DOHH2 (cell line): ENCODE results near the gene CLN5.

Experiments used
- H3F3A ChIP-seq: fragments of 200-600 bp; sonication (generic), shearing (Covaris generic); 2 replicates; pipeline ENCODE4 v1.6.0; 2016; ENCODE audit warnings: antibody characterized with exemption, mild to moderate bottlenecking; ENCODE audit not compliant: control insufficient read depth, insufficient read depth
- H3K27ac ChIP-seq: fragments of 200-600 bp; sonication (generic); 2 replicates; pipeline ENCODE4 v1.5.1; 2014; ENCODE audit warnings: low read depth, mild to moderate bottlenecking, low read length, moderate library complexity
- H3K27me3 ChIP-seq: fragments of 200-600 bp; sonication (generic); 2 replicates; pipeline ENCODE4 v1.6.1; 2014; ENCODE audit warnings: mild to moderate bottlenecking, low read length, mixed read lengths; ENCODE audit not compliant: control insufficient read depth
- H3K36me3 ChIP-seq: fragments of 200-600 bp; sonication (generic); 2 replicates; pipeline ENCODE4 v1.6.1; 2014; ENCODE audit warnings: mild to moderate bottlenecking, low read length, moderate library complexity, mixed read lengths; ENCODE audit not compliant: control insufficient read depth
- H3K4me1 ChIP-seq: fragments of 200-600 bp; sonication (generic); 2 replicates; pipeline ENCODE4 v1.6.1; 2014; ENCODE audit warnings: mild to moderate bottlenecking, low read length, mixed read lengths; ENCODE audit not compliant: control insufficient read depth
- H3K4me2 ChIP-seq: fragments of 200-600 bp; sonication (generic); 2 replicates; pipeline ENCODE4 v1.6.0; 2014; ENCODE audit warnings: mild to moderate bottlenecking, low read length, moderate library complexity
- H3K4me3 ChIP-seq: fragments of 200-600 bp; sonication (generic); 2 replicates; pipeline ENCODE4 v1.5.1; 2014; ENCODE audit warnings: mild to moderate bottlenecking, low read length, mixed read lengths
- H3K79me2 ChIP-seq: fragments of 200-600 bp; sonication (generic); 2 replicates; pipeline ENCODE4 v1.6.1; 2014; ENCODE audit warnings: mild to moderate bottlenecking, low read length, mixed read lengths; ENCODE audit not compliant: control insufficient read depth
- H3K9me2 ChIP-seq: fragments of 200-600 bp; sonication (generic); replicated peaks from 2 replicates; pipeline ENCODE4 v1.6.1; 2014; ENCODE audit warnings: mild to moderate bottlenecking, low read length, mixed read lengths; ENCODE audit not compliant: control insufficient read depth
- H3K9me3 ChIP-seq: fragments of 200-600 bp; sonication (generic); 2 replicates; pipeline ENCODE4 v1.6.1; 2014; ENCODE audit warnings: antibody characterized with exemption, low read length, mixed read lengths; ENCODE audit not compliant: control insufficient read depth, insufficient read depth
- H4K20me1 ChIP-seq: fragments of 200-600 bp; sonication (generic); 2 replicates; pipeline ENCODE4 v1.6.0; 2014; ENCODE audit warnings: low read depth, mild to moderate bottlenecking, antibody characterized with exemption, low read length, moderate library complexity; ENCODE audit not compliant: control insufficient read depth, insufficient read depth
- EZH2phosphoT487 ChIP-seq: fragments of 200-600 bp; sonication (generic); IDR thresholded peaks from 2 replicates; pipeline ENCODE4 v1.6.1; 2017; ENCODE audit warnings: borderline replicate concordance, mild to moderate bottlenecking, antibody characterized with exemption, low read length, moderate library complexity, mixed read lengths
- TF ChIP-seq, protein P1 (sequence below): fragments of 200-600 bp; sonication (generic); IDR thresholded peaks from one replicate; pipeline ENCODE4 v1.5.1; 2014; ENCODE audit warnings: antibody characterized with exemption, mild to moderate bottlenecking, low read depth, low read length; ENCODE audit not compliant: poor library complexity, severe bottlenecking

CLN5 gene

DNA sequence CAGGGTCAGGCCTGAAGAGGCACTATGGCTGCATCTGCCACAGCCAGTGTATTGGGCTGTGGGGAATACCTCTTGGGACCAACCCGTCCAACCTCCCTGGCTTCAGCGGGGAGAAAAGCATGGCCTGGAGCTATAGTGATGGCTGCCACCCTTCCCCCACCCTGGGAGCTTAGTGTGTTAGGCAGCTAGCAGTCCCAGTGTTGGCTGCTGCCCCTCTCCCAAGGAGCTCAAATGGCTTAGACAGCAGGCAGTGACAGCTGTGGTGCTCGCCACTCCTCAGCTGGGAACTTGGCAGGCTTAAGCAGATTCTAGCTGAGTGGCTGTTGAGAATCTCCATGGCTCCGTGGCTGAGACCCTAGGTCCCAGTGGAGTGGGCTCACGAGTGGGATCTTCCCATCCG is 23.8 kb upstream of the CLN5 start:
- Histone ChIP-seq H3F3A (no peaks in the 10 kb centered on the region), H3K36me3 (no peaks in the 10 kb centered on the region), H3K79me2 (no peaks in the 10 kb centered on the region), H3K4me3 (no peak overlapping the region), H3K27ac (no peak overlapping the region), H4K20me1 (no peaks in the 10 kb centered on the region), H3K9me3 (no peaks in the 10 kb centered on the region), H3K4me1 (no peaks in the 10 kb centered on the region), H3K9me2 (no peaks in the 10 kb centered on the region), H3K4me2 (no peak overlapping the region), H3K27me3 (peaks cover 9% of the 10 kb centered on the region)
- TF ChIP-seq EZH2phosphoT487: no peak
- TF ChIP-seq, protein P1, sequence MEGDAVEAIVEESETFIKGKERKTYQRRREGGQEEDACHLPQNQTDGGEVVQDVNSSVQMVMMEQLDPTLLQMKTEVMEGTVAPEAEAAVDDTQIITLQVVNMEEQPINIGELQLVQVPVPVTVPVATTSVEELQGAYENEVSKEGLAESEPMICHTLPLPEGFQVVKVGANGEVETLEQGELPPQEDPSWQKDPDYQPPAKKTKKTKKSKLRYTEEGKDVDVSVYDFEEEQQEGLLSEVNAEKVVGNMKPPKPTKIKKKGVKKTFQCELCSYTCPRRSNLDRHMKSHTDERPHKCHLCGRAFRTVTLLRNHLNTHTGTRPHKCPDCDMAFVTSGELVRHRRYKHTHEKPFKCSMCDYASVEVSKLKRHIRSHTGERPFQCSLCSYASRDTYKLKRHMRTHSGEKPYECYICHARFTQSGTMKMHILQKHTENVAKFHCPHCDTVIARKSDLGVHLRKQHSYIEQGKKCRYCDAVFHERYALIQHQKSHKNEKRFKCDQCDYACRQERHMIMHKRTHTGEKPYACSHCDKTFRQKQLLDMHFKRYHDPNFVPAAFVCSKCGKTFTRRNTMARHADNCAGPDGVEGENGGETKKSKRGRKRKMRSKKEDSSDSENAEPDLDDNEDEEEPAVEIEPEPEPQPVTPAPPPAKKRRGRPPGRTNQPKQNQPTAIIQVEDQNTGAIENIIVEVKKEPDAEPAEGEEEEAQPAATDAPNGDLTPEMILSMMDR: no peak

DNA sequence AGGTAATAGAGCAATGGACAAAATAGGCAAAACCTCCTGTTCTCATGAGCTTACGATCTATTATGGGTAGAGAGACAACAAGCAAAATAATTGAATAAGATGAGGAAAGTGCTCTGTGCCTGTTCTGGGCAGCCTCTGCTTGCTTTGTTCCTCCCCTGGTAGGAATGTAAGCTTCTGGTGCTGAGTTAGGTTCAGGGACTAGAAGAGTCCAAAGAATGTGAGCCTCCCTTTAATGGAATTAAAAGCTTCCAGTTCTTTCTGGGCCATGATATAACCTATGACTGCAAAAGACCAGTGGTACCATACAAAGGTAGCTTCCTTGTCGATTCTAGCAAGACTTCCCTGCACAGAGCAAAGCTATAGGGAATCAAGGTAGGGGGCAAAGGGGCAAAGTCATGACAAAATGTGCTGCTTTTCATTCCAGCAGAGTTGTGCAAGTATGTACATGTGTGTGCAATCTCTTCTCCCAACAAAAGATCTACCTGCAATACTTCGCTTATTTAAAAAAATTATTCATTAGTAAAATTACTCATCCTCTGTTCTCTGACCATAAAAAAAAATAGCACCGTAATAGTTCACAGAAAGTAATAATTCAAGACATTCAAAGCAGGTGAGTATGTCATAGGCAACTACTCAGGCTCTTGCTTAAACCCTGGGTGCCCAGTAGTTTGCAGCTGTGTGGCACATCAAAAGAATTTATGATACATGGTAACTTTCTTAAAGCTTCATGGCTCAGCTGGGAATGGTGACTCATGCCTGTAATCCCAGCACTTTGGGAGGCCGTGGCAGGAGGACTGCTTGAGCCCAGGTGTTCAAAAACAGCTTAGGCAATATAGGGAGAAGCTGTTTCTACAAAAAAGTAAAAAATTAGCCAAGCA is 22.2 kb upstream of the CLN5 start:
- TF ChIP-seq, protein P1: no peak
- TF ChIP-seq EZH2phosphoT487: no peak
- Histone ChIP-seq H3K27me3 (peaks cover 16% of the 10 kb centered on the region), H4K20me1 (no peaks in the 10 kb centered on the region), H3K36me3 (no peaks in the 10 kb centered on the region), H3K9me2 (no peaks in the 10 kb centered on the region), H3K9me3 (no peaks in the 10 kb centered on the region), H3K4me3 (no peak overlapping the region), H3K79me2 (no peaks in the 10 kb centered on the region), H3K4me2 (no peak overlapping the region), H3K4me1 (no peaks in the 10 kb centered on the region), H3K27ac (no peak overlapping the region), H3F3A (no peaks in the 10 kb centered on the region)

DNA sequence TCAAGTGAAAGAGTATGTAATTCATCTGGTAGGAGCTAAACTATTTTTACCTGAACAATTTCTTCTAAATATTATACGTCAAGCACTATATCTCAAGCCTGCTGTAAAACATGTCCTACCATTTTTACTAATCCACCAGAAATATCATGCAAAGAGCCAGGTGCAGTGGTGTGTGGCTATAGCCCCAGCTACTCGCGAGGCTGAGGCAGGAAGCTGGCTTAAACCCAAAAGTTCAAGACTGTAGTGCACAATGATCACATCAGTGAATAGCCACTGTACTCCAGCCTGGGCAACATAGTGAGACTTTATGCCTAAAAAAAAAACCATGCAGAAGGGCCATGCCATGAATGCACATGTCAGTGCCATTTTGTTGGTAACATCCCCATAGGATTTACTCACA is 20.7 kb upstream of the CLN5 start:
- peaks cover 16% of the 10 kb centered on the region for H3K27me3 ChIP-seq
- TF ChIP-seq EZH2phosphoT487: no peak
- TF ChIP-seq, protein P1: no peak
- H3K36me3 ChIP-seq: no peaks in the 10 kb centered on the region
- no peaks in the 10 kb centered on the region for H4K20me1 ChIP-seq
- no peaks in the 10 kb centered on the region for H3F3A ChIP-seq
- H3K9me3 ChIP-seq: no peaks in the 10 kb centered on the region
- H3K4me2 ChIP-seq: no peak overlapping the region
- no peaks in the 10 kb centered on the region for H3K79me2 ChIP-seq
- no peak overlapping the region for H3K27ac ChIP-seq
- no peak overlapping the region for H3K4me3 ChIP-seq
- no peaks in the 10 kb centered on the region for H3K4me1 ChIP-seq
- H3K9me2 ChIP-seq: no peaks in the 10 kb centered on the region
